HG02852 (cell line): ENCODE measurements around the gene CCSER1.
"Not testable (repeated sequence)": the region's sequence is repeated elsewhere in the genome, so short reads cannot be mapped to it uniquely, and the experiment has no call there.

Source experiments
- ATAC-seq: cut with Tn5 transposase; IDR thresholded peaks from one replicate; pipeline ENCODE4 v1.9.1; 2021; ENCODE audit warnings: mild to moderate bottlenecking, moderate library complexity; ENCODE audit not compliant: unreplicated experiment

Gene CCSER1

DNA sequence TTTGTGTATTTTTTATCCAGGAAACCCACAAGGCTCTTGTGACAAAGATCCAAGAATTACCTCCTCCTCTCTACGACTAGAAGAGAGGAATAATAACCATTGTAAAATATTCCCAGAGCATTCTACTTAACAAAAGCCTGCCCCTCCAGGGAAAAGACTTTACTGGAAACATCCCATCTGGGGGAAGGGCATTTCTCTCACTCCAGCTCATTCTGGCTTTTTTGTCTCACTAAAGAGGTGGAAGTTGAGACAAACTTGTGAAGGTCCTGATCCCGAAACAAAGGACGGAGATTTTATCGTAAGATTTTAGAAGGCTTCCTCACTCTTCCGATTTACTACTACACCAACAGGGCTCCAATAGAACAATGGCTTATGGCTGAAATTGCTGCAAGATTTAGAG is 1484.6 kb downstream of the CCSER1 start:
- no peak for ATAC-seq

DNA sequence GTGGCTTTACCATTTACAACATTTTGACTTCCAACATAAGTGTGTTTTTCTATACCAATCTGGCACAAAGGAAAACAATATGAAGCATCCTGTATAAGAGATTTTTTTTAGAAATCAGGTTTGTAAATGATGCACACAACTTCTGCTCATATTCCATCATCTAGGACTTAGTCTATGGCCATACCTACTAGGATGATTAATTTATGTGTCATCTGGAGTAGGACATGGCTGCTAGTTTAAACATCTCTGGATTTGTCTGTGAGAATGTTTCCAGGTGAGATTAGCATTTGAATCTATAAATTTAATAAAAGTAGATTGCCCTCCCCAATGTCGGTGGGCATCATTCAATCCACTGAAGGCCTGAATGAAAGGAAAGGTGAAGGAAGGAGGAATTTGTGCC is 1493.8 kb downstream of the CCSER1 start:
- ATAC-seq, result no peak

DNA sequence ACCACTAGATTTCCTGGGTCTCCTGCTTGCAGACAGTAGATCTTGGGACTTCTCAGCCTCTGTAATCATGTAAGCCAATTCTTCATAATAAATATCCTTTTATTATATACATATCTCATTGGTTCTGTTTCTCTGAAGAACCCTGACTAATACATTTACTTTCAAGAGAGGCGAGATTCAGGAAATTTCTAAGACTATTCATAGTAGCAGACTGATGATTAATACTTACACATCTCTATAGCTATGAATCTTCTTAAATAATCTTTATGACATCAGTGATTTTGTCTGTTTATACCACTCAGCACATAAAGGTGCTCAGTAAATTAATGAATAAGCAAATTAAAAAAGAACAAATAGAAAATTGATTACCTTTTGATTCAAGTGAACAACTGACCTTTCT is 1494.3 kb downstream of the CCSER1 start:
- ATAC-seq, result no peak

DNA sequence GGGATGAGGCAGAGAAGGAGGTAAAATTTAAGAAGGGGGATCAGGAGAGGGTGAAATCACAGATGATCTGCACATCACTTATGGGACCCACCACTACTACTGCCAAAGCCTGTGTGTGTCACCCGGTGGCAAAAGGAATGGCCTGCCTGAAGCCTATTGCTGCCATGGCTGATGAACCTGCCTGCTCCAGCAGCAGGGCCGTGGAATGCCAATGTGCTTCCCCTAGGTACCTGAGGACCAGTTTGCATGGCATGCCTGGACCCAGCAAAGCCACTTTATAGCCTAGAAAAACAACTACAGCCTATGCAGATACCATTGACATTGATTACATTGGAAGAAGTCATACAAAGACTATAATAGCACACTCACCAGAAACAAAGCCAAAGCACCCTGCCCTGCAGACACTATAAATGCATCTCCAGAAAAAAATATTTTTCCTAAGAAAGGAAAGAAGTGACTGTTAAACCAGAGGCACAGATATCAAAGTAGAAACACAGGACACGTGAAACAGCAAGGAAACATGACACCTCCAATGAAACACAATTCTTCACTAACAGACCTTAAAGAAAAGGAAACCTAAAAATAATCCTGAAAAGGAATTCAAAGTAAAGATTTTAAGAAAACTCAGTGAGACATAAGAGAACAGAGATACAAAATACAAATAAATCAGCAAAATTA is 1495.9 kb downstream of the CCSER1 start:
- ATAC-seq, result no peak

DNA sequence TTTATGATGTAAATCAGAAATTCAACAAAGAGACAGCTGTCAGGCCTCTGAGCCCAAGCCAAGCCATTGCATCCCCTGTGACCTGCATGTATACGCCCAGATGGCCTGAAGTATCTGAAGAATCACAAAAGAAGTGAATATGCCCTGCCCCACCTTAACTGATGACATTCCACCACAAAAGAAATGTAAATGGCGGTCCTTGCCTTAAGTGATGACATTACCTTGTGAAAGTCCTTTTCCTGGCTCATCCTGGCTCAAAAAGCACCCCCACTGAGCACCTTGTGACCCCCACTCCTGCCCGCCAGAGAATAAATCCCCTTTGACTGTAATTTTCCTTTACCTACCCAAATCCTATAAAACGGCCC is 1496.4 kb downstream of the CCSER1 start:
- not testable (repeated sequence) for ATAC-seq

GRCh38 chr4:91630054-91630453 is 1502.9 kb downstream of the CCSER1 start:
- ATAC-seq, result no peak

- no peak for ATAC-seq
These were observed 1503.6 kb downstream of the CCSER1 start for GRCh38 chr4:91630764-91631163.

- no peak for ATAC-seq
These were observed 1504.1 kb downstream of the CCSER1 start for GRCh38 chr4:91631335-91631734.

- no peak for ATAC-seq
These were observed 1508.9 kb downstream of the CCSER1 start for GRCh38 chr4:91636083-91636482.
